ENCODE measurements around the gene OSBPL7.

DNA sequence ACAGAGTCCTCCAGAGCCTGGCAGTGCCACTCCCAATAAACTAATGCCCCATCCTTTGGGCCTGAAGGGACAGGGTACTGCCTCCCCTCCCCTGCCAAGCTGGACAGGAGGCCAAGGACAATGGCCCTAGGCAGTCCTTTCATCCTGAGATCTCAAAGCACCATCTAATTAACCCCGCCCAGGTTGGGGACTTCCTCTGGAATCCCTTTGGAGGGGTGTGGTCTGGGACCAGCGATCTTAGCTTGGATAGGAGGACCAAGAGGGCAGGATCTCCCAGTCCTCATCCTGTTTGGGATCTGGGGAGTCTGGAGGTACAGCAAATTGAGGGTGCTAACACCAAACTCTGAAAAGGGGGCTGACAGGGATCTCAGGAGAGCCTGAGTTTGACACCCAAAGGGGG is 47.5 kb upstream of the OSBPL7 start:
- TF ChIP-seq, protein P1, sequence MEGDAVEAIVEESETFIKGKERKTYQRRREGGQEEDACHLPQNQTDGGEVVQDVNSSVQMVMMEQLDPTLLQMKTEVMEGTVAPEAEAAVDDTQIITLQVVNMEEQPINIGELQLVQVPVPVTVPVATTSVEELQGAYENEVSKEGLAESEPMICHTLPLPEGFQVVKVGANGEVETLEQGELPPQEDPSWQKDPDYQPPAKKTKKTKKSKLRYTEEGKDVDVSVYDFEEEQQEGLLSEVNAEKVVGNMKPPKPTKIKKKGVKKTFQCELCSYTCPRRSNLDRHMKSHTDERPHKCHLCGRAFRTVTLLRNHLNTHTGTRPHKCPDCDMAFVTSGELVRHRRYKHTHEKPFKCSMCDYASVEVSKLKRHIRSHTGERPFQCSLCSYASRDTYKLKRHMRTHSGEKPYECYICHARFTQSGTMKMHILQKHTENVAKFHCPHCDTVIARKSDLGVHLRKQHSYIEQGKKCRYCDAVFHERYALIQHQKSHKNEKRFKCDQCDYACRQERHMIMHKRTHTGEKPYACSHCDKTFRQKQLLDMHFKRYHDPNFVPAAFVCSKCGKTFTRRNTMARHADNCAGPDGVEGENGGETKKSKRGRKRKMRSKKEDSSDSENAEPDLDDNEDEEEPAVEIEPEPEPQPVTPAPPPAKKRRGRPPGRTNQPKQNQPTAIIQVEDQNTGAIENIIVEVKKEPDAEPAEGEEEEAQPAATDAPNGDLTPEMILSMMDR (IDR thresholded peaks at IDR 0.05): no peak
- no peak for TF ChIP-seq POLR2AphosphoS5 (IDR thresholded peaks at IDR 0.05)

All from sigmoid colon (tissue), 4 donors.